Measurements from ENCODE around the gene GPR179.

DNA sequence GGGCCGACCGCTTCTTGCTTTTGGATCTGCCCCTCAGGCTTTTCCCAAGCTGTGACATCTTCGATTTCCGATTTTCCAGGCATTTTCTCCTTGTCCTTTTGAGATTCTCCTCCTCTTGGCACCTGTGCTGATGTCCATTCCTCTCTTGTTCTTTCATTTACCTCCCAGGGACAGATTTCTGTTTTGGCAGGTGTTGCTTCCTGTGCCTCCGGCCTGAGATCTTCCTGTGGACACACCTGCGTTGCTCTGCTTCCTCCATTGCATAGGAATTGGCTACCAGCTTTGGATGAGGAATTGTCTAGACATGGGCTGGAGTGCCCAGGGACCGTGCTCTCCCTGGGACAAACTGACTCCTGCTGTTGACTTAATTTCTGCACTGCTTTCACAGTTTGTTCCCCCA, 15.1 kb downstream of the GPR179 start:
- no peak for TF ChIP-seq TEAD4 (IDR thresholded peaks at IDR 0.05)
- no peak for TF ChIP-seq RAD21 (IDR thresholded peaks at IDR 0.05; ENCODE audit: low read depth)
